GM10248 (cell line): ENCODE results near the gene PXDN.
"Not testable (repeated sequence)": the region's sequence is repeated elsewhere in the genome, so short reads cannot be mapped to it uniquely, and the experiment has no call there.

Source experiments
- CTCF ChIA-PET: fragments of 300-600 bp; sonication (Branson Sonifier 250); formaldehyde crosslinking; extraction: SDS; loops from one replicate; lab custom pipeline; 2021; ENCODE audit warnings: antibody characterized with exemption; lab: Yijun Ruan, JAX
- POLR2A ChIA-PET: fragments of 350-650 bp; sonication (Branson Sonifier 250); formaldehyde crosslinking; extraction: SDS; loops from one replicate; lab custom pipeline; 2020; ENCODE audit warnings: antibody characterized with exemption; lab: Yijun Ruan, JAX
- DNase-seq: peaks from one replicate; pipeline ENCODE4 v3.0.0; 2012; ENCODE audit errors: extremely low spot score
- CTCF ChIP-seq: IDR thresholded peaks from 2 replicates; pipeline ENCODE4 v1.5.1; 2012; ENCODE audit warnings: mild to moderate bottlenecking, low read depth; ENCODE audit errors: extremely low read depth, missing control alignments, control extremely low read depth

The PXDN gene

GRCh38 chr2:1680222-1681016 is 63.9 kb downstream of the PXDN start:
- TF ChIP-seq CTCF: no peak
- ChIA-PET CTCF (no interaction called here), POLR2A (no interaction called here)
- DNase-seq: no peak

DNA sequence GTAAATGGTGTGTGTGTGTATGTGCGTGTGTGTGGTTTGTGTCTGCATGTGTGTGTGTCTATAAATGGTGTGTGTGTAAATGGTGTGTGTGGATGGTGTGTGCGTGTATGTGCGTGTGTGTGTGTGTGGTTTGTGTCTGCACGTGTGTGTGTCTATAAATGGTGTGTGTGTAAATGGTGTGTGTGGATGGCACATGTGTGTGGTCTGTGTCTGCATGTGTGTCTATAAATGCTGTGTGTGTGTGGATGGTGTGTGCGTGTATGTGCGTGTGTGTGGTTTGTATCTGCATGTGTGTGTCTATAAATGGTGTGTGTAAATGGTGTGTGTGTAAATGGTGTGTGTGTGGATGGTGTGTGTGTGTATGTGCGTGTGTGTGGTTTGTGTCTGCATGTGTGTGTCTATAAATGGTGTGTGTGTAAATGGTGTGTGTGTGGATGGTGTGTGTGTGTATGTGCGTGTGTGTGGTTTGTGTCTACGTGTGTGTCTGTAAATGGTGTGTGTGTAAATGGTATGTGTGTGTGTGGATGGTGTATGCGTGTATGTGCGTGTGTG is 64.8 kb downstream of the PXDN start:
- CTCF ChIA-PET, POLR2A ChIA-PET, DNase-seq: not testable (repeated sequence)

GRCh38 chr2:1679065-1679464 is 65.2 kb downstream of the PXDN start:
- DNase-seq, CTCF ChIA-PET, POLR2A ChIA-PET: not testable (repeated sequence)

GRCh38 chr2:1678609-1679008 is 65.7 kb downstream of the PXDN start:
- TF ChIP-seq CTCF: no peak
- CTCF ChIA-PET: no interaction called here
- no peak for DNase-seq
- POLR2A ChIA-PET: no interaction called here

GRCh38 chr2:1677821-1678165 is 66.5 kb downstream of the PXDN start:
- DNase-seq: no peak
- ChIA-PET CTCF (no interaction called here), POLR2A (no interaction called here)
- no peak for TF ChIP-seq CTCF

DNA sequence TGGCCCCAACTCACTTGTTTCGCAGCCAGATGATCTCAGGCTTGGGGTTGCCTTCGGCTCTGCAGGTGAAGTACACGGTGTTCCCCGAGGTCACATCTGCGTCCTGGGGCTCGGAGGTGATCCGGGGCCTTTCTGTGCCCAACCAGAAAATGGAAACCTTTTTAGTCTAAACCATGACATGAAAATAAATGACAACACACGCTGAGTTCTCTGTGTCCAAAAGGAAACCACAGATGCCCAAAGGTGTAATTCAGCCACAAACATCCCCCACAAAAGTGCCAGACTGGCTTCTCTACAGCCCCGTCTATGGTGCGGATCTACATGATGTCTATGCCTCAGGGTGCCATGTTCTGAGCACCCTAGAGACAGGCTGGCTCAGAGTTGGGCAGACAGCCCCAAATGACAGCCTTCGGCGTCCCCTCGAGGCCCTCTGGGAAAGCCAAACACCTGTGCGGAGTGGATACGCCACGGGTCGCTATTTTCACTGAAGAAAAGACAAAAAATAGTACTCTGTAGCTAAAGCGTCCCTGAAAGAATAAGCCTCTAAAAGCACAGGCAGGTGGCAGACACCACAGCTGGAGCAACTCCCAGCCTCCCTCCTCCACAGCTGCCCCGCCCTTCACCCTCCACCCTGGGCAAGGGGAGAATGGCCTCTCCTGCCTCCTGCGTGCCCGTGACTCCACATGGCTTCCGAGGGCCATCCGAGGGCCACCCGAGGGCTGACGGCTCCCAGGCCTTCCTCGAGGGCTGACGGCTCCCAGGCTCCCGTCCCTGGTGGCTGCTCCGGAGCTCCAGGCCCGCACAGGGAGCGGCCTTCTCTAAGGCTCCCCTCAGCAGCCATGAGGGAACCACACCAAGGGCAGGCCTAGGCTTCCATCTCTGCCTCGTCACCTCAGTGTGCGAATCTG is 67.1 kb downstream of the PXDN start:
- ChIA-PET POLR2A (no interaction called here), CTCF (no interaction called here)
- no peak for TF ChIP-seq CTCF
- DNase-seq: no peak

DNA sequence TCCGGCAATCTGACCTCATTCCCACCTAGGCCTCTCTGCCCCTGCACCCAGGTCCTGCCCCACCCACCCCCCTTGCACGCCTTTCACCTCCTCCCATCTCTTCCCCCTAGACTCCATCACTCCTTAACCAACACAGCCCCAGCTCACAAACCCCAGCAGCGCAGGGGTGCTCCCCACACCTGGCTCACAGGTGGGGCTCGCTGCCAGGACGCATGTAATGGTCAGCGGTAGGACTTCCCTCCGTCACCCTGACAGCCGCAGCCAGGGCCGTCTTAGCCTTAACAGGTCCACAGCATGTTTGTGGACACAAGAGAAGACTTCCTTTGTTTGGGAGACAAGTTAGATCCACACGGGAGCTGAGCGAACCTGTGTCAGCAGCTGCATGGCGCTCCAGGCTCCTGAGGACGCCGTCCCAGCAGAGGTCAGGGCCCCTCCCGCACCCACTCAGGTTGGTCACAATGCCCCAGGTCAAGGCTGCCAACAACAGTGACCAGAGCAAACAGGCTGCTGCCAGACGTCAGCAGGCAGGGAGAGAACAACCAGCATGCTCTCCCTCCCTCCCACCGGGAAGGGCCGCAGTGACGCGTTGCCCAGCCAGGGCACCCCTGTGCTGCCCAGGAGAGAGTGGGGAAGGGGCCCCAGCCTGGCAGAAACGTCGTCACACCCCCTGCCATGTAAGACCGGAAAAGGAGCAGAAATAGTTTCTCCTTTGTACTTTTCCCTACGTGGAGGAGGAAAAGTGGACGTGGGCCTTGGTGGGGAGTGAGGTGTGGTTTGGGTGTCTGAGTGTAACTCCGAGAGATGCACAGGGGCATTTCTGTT is 68.0 kb downstream of the PXDN start:
- ChIA-PET CTCF (no interaction called here), POLR2A (no interaction called here)
- no peak for TF ChIP-seq CTCF
- DNase-seq: no peak
